ENCODE results near the gene SMAD3. TPM values are rescaled to one million over a fixed set of nuclear protein-coding genes. Genes with fewer than 3 reads are reported as not detected.

SMAD3 gene
- total RNA-seq, 3 donors from 2014 or later, result 23.2 to 25.7 (median 24.4) TPM

GRCh38 chr15:67063689-67064606 lies 1.5 kb upstream of the SMAD3 start:
- Mint-ChIP-seq H3K36me3 (ENCODE audit: insufficient read depth) (no peaks in the 10 kb centered on the region), H3K4me3 (peak overlapping the region; percentile 70), H3K27me3 (ENCODE audit: low read depth) (no peaks in the 10 kb centered on the region), H3K9me3 (no peaks in the 10 kb centered on the region), H3K4me1 (ENCODE audit: low read depth) (peaks cover 49% of the 10 kb centered on the region)
- DNase-seq (no peak), ATAC-seq (no peak)

DNA sequence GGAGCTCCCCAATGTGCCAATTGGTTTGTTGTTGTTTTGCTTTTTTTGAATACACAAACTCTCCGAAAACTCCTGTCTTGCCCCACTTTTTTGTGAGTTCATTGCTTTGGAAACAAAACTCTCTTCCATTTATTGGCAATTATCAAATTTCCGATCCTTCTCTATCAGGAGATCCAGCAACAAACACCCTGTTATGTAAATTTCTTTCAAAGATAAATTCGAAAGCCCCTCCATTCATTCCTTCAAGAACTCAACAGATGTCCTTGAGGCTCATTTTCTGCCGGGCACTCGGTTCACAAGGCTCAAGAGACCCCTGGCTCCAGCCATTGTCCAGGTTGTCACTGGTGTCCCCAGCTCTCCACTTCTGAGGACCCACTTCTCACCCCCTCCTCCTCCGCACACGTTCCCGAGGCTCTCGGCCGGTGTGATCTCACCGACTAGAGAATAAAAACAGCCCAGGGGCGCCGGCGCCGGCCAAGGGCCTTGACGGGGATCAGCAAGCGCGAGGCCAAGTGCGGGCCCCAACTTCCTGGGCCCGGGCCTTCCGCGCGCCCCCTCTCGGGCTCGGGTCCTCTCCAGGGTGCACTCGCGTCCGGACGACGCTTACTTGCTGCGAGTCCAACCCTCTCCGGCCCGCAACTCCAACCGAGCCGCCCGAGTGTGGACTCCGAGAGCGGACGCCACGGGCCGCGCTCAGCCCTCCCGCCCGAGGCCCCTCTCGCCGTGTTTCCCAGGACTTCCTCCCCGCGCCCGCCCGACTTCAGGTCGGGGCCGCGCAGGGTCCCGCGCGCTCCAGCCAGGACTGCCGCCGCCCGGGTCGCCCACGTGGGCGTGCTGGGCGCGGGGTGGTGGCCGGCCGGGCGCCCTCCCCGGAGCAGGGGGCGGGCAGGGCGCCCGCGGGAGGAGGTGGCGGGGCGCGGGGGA lies 533 bp upstream of the SMAD3 start:
- H3K27me3 Mint-ChIP-seq (ENCODE audit: low read depth), result no peaks in the 10 kb centered on the region
- peak; percentile 24 for DNase-seq

DNA sequence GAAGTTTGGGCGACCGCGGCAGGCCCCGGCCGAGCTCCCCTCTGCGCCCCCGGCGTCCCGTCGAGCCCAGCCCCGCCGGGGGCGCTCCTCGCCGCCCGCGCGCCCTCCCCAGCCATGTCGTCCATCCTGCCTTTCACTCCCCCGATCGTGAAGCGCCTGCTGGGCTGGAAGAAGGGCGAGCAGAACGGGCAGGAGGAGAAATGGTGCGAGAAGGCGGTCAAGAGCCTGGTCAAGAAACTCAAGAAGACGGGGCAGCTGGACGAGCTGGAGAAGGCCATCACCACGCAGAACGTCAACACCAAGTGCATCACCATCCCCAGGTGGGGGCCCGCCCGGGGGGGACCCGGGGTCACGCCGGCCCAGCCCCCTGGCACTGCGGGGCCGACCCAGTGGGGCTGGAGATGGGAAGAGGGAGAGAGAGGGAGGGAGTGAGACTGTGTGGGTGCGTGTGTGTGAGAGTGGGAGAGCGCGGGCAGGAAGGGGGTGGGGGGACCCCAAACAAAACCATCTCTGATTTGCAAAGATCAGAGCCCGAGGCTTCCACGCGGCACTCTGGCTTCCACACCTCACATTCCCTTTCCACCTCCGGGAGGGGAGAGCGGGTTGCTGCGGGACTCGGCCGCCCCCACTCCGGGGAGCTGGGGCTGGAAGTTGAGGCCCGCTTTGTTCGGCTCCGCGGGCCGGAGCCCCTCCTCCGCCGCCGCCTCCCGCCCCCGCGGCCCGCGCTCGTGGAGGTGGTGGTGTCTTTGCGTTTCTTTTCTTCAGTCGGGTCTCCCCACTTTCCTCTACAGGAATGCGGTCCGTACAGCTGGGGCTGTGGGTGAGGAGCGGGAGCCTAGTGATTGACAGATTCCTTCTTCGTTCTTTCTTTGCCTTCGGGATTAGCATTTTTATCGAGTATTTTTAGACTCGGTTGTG lies 898 bp downstream of the SMAD3 start:
- peaks cover 69% of the 10 kb centered on the region for H3K4me1 Mint-ChIP-seq (ENCODE audit: low read depth)
- ATAC-seq (peak; percentile 3), DNase-seq (peak; percentile 30)
- H3K4me3 Mint-ChIP-seq, result peak overlapping the region; percentile 95
- peaks cover 14% of the 10 kb centered on the region for H3K36me3 Mint-ChIP-seq (ENCODE audit: insufficient read depth)
- no peaks in the 10 kb centered on the region for H3K9me3 Mint-ChIP-seq
- no peaks in the 10 kb centered on the region for H3K27me3 Mint-ChIP-seq (ENCODE audit: low read depth)

More for the DNA sequence above, 533 bp upstream of the SMAD3 start:
- H3K4me1 Mint-ChIP-seq (ENCODE audit: low read depth), result peaks cover 57% of the 10 kb centered on the region
- peak; percentile 3 to 6 for ATAC-seq
- H3K9me3 Mint-ChIP-seq, result no peaks in the 10 kb centered on the region
- peaks cover under 1% of the 10 kb centered on the region for H3K36me3 Mint-ChIP-seq (ENCODE audit: insufficient read depth)
- peak overlapping the region; percentile 72 for H3K4me3 Mint-ChIP-seq

- DNase-seq (no peak), ATAC-seq (no peak)
- peaks cover 70% of the 10 kb centered on the region for H3K4me1 Mint-ChIP-seq (ENCODE audit: low read depth)
- H3K9me3 Mint-ChIP-seq, result no peaks in the 10 kb centered on the region
- no peaks in the 10 kb centered on the region for H3K27me3 Mint-ChIP-seq (ENCODE audit: low read depth)
- peaks cover 15% of the 10 kb centered on the region for H3K36me3 Mint-ChIP-seq (ENCODE audit: insufficient read depth)
- peak overlapping the region; percentile 95 for H3K4me3 Mint-ChIP-seq
Measured at GRCh38 chr15:67066959-67067853, 1.8 kb downstream of the SMAD3 start.

GRCh38 chr15:67067930-67068551 lies 2.6 kb downstream of the SMAD3 start:
- no peaks in the 10 kb centered on the region for H3K9me3 Mint-ChIP-seq
- peaks cover 22% of the 10 kb centered on the region for H3K36me3 Mint-ChIP-seq (ENCODE audit: insufficient read depth)
- H3K27me3 Mint-ChIP-seq (ENCODE audit: low read depth), result no peaks in the 10 kb centered on the region
- DNase-seq, result no peak
- peaks cover 73% of the 10 kb centered on the region for H3K4me1 Mint-ChIP-seq (ENCODE audit: low read depth)
- peak; percentile 45 to 51 for ATAC-seq
- peak overlapping the region; percentile 95 for H3K4me3 Mint-ChIP-seq

DNA sequence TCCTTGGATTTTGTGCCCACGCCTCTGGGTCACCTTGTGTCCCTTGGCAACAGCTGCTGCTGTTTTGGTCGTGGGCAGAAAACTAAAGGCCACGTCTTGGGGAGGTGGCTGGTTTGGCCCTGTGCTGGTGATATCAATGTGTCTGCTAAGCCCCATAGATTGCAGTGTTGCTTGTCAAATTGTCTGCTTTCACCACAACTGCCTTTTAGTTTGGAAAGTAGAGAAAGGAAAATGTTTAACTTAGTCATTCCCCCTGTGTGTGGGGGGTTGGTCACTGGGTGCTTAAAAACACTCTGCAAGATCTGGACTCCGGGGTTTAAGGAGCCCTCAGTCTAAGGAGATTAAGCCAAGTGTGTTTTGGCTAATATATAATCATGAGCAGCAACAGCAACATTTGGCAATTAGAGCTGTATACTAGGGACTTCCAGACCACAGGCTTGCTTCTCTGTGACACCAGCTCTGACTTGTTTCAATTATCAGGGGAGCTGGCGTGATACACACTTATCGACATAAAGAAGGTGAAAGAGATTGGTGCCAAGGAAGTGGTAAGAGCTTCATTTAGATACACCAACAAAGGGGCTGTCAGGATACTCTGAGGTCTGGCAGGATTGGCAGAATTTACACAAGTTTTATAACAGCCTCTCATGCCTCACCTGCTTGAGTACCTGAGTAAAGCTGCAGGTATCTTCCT lies 3.5 kb downstream of the SMAD3 start:
- H3K9me3 Mint-ChIP-seq, result no peaks in the 10 kb centered on the region
- peak; percentile 13 to 18 for ATAC-seq
- H3K4me3 Mint-ChIP-seq, result peak overlapping the region; percentile 95
- H3K4me1 Mint-ChIP-seq (ENCODE audit: low read depth), result peaks cover 72% of the 10 kb centered on the region
- no peaks in the 10 kb centered on the region for H3K27me3 Mint-ChIP-seq (ENCODE audit: low read depth)
- peaks cover 22% of the 10 kb centered on the region for H3K36me3 Mint-ChIP-seq (ENCODE audit: insufficient read depth)
- DNase-seq, result no peak

DNA sequence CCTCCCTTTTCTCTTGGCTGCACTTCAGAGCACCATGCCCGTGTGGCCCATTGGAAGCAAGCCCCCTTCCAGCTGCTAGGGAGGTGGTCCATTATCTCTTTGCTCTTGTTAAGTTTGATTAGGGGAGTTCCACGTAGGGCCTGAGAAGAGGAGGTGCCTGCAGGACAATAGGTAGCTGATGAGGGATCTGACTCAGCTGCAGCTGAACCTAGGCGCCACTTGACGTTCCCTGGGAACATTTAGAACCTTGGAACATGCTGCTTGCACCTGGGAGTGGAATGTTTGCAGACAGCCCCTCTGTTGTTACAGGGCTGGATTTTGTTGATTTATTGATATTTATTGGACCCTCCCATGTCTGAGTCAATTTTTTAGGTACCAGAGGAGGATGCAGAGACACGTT lies 4.7 kb downstream of the SMAD3 start:
- DNase-seq (no peak), ATAC-seq (no peak)
- H3K9me3 Mint-ChIP-seq, result no peaks in the 10 kb centered on the region
- no peaks in the 10 kb centered on the region for H3K27me3 Mint-ChIP-seq (ENCODE audit: low read depth)
- no peak overlapping the region for H3K4me3 Mint-ChIP-seq
- peaks cover 75% of the 10 kb centered on the region for H3K4me1 Mint-ChIP-seq (ENCODE audit: low read depth)
- H3K36me3 Mint-ChIP-seq (ENCODE audit: insufficient read depth), result peaks cover 25% of the 10 kb centered on the region

- Mint-ChIP-seq H3K36me3 (ENCODE audit: insufficient read depth) (peaks cover 28% of the 10 kb centered on the region), H3K27me3 (ENCODE audit: low read depth) (no peaks in the 10 kb centered on the region), H3K4me1 (ENCODE audit: low read depth) (peaks cover 83% of the 10 kb centered on the region), H3K9me3 (no peaks in the 10 kb centered on the region), H3K4me3 (peak overlapping the region; percentile 17)
- DNase-seq, result no peak
- no peak for ATAC-seq
Measured at GRCh38 chr15:67070892-67071664, 5.7 kb downstream of the SMAD3 start.

DNA sequence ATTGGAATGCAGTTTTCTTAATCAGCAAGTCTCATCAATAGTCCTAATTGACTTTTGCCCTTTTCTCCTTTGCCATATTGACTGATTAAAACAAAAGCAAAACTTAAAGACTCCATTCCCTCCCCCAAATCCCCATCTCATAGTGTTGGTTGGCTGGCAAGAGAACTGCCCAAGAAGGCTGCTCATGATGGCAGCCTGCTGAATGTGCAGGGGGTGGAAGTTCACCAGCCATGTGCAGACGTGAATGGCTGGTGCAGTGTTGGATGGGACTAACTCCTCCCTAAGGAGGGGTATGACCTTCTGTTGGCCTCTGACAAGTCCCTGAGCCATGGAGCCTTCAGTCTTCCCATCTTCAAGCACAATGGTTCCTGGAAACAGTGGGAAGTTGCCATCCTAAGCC lies 7.0 kb downstream of the SMAD3 start:
- ATAC-seq (no peak), DNase-seq (no peak)
- no peak overlapping the region for H3K4me3 Mint-ChIP-seq
- H3K36me3 Mint-ChIP-seq (ENCODE audit: insufficient read depth), result peaks cover 28% of the 10 kb centered on the region
- H3K4me1 Mint-ChIP-seq (ENCODE audit: low read depth), result peaks cover 88% of the 10 kb centered on the region
- H3K27me3 Mint-ChIP-seq (ENCODE audit: low read depth), result no peaks in the 10 kb centered on the region
- no peaks in the 10 kb centered on the region for H3K9me3 Mint-ChIP-seq

DNA sequence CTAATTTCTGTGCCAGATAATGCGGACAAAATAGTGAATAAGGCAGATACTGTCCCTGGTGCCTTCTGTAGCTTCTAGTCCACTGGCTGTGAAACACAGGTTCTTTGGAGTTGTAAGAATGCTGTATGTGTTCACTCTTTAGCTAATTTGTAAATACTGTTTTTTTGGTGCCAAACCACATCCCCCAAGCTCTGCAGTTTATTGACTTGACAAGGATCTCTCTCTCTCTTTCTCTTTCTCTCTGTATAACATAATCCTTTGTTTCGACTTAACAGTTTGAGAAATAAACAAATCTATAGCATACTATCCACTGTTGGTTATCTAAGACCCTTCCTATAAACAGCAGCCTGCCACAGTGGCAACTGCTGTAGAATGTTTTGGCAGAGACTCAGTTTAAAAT lies 7.6 kb downstream of the SMAD3 start:
- H3K4me3 Mint-ChIP-seq, result peak overlapping the region; percentile 30
- peaks cover 88% of the 10 kb centered on the region for H3K4me1 Mint-ChIP-seq (ENCODE audit: low read depth)
- ATAC-seq (no peak), DNase-seq (no peak)
- H3K36me3 Mint-ChIP-seq (ENCODE audit: insufficient read depth), result peaks cover 28% of the 10 kb centered on the region
- H3K27me3 Mint-ChIP-seq (ENCODE audit: low read depth), result no peaks in the 10 kb centered on the region
- no peaks in the 10 kb centered on the region for H3K9me3 Mint-ChIP-seq

DNA sequence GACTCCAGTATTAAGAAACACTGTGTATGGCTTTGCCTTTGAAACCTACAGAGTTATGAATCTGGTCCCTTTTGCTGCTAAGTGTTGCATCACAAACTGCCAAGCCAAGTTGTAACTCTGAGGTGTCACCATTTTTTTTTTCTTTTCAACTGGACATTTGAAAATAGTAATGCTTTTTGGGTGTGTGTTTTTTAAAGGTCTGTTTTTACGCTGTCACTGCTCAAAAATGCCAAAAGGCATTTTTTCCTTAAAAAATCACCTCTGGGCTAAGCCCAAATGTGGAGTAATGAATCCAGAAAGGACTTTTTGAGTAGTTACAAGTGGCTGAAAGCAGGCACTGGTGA lies 9.5 kb downstream of the SMAD3 start:
- Mint-ChIP-seq H3K9me3 (no peaks in the 10 kb centered on the region), H3K36me3 (ENCODE audit: insufficient read depth) (peaks cover 32% of the 10 kb centered on the region)
- no peak for ATAC-seq

More for the DNA sequence above, 9.5 kb downstream of the SMAD3 start:
- Mint-ChIP-seq H3K4me1 (ENCODE audit: low read depth) (peaks cover 85% of the 10 kb centered on the region), H3K27me3 (ENCODE audit: low read depth) (no peaks in the 10 kb centered on the region), H3K4me3 (peak overlapping the region; percentile 61)
- DNase-seq, result no peak
